ENCODE results near the gene SMIM20.

Gene SMIM20

GRCh38 chr4:25949173-25949748 lies 35.2 kb downstream of the SMIM20 start:
- no peak for DNase-seq (ENCODE audit: extremely low spot score)
- ChIA-PET CTCF (no interaction called here), POLR2A (no interaction called here)
- TF ChIP-seq FOXA1 (IDR thresholded peaks at IDR 0.05): no peak
- no peak for TF ChIP-seq FOXK2 (IDR thresholded peaks at IDR 0.05)
- no peak for TF ChIP-seq PKNOX1 (IDR thresholded peaks at IDR 0.05)
- TF ChIP-seq BHLHE40 (IDR thresholded peaks at IDR 0.05; ENCODE audit: borderline replicate concordance): no peak
- no peak for TF ChIP-seq ARNT (IDR thresholded peaks at IDR 0.05)
- no peak for TF ChIP-seq ZNF384 (IDR thresholded peaks at IDR 0.05)
- no peak for TF ChIP-seq TARDBP (IDR thresholded peaks at IDR 0.05)
- TF ChIP-seq SUZ12 (IDR thresholded peaks at IDR 0.05): no peak
- TF ChIP-seq LEF1 (IDR thresholded peaks at IDR 0.05; ENCODE audit: borderline replicate concordance): no peak
- no peak for TF ChIP-seq ELF4 (IDR thresholded peaks at IDR 0.05)
- no peak for TF ChIP-seq SP1 (IDR thresholded peaks at IDR 0.05)
- no peak for TF ChIP-seq NFRKB (IDR thresholded peaks at IDR 0.05)
- no peak for TF ChIP-seq L3MBTL2 (conservative IDR thresholded peaks at IDR 0.05)
- TF ChIP-seq CTBP1 (IDR thresholded peaks at IDR 0.05; ENCODE audit: borderline replicate concordance): no peak
- no peak for TF ChIP-seq FOXM1 (IDR thresholded peaks at IDR 0.05; ENCODE audit: borderline replicate concordance)
- TF ChIP-seq HDGF (IDR thresholded peaks at IDR 0.05; ENCODE audit: borderline replicate concordance): no peak

GRCh38 chr4:25949994-25950393 lies 36.0 kb downstream of the SMIM20 start:
- POLR2A ChIA-PET: no interaction called here
- DNase-seq (ENCODE audit: extremely low spot score): no peak
- CTCF ChIA-PET: no interaction called here
- TF ChIP-seq NFRKB (IDR thresholded peaks at IDR 0.05): no peak
- no peak for TF ChIP-seq FOXA1 (IDR thresholded peaks at IDR 0.05)
- TF ChIP-seq FOXM1 (IDR thresholded peaks at IDR 0.05; ENCODE audit: borderline replicate concordance): no peak
- TF ChIP-seq SP1 (IDR thresholded peaks at IDR 0.05): no peak
- TF ChIP-seq SUZ12 (IDR thresholded peaks at IDR 0.05): no peak

- ChIA-PET POLR2A (no interaction called here), CTCF (no interaction called here)
- TF ChIP-seq PKNOX1 (IDR thresholded peaks at IDR 0.05) (no peak), FOXK2 (IDR thresholded peaks at IDR 0.05) (no peak), CTBP1 (IDR thresholded peaks at IDR 0.05; ENCODE audit: borderline replicate concordance) (no peak), L3MBTL2 (conservative IDR thresholded peaks at IDR 0.05) (no peak), FOXA1 (IDR thresholded peaks at IDR 0.05) (no peak), SP1 (IDR thresholded peaks at IDR 0.05) (no peak), NFRKB (IDR thresholded peaks at IDR 0.05) (no peak), HDGF (IDR thresholded peaks at IDR 0.05; ENCODE audit: borderline replicate concordance) (no peak), LEF1 (IDR thresholded peaks at IDR 0.05; ENCODE audit: borderline replicate concordance) (no peak), BHLHE40 (IDR thresholded peaks at IDR 0.05; ENCODE audit: borderline replicate concordance) (no peak), FOXM1 (IDR thresholded peaks at IDR 0.05; ENCODE audit: borderline replicate concordance) (no peak)
- no peak for DNase-seq (ENCODE audit: extremely low spot score)
Observed at GRCh38 chr4:25950461-25951389, 36.7 kb downstream of the SMIM20 start.

- CTCF ChIA-PET: no interaction called here
- POLR2A ChIA-PET: no interaction called here
- DNase-seq (ENCODE audit: extremely low spot score): no peak
- TF ChIP-seq TARDBP (IDR thresholded peaks at IDR 0.05) (no peak), FOXM1 (IDR thresholded peaks at IDR 0.05; ENCODE audit: borderline replicate concordance) (no peak), LEF1 (IDR thresholded peaks at IDR 0.05; ENCODE audit: borderline replicate concordance) (no peak), PKNOX1 (IDR thresholded peaks at IDR 0.05) (no peak), ZNF384 (IDR thresholded peaks at IDR 0.05) (no peak), NFRKB (IDR thresholded peaks at IDR 0.05) (no peak), SP1 (IDR thresholded peaks at IDR 0.05) (no peak), CTBP1 (IDR thresholded peaks at IDR 0.05; ENCODE audit: borderline replicate concordance) (no peak), BHLHE40 (IDR thresholded peaks at IDR 0.05; ENCODE audit: borderline replicate concordance) (no peak), FOXK2 (IDR thresholded peaks at IDR 0.05) (no peak), FOXA1 (IDR thresholded peaks at IDR 0.05) (no peak), SUZ12 (IDR thresholded peaks at IDR 0.05) (no peak), ARNT (IDR thresholded peaks at IDR 0.05) (no peak), L3MBTL2 (conservative IDR thresholded peaks at IDR 0.05) (no peak)
Observed at GRCh38 chr4:25951390-25951952, 37.5 kb downstream of the SMIM20 start.

GRCh38 chr4:25953740-25954139 lies 39.7 kb downstream of the SMIM20 start:
- no peak for TF ChIP-seq TARDBP (IDR thresholded peaks at IDR 0.05)
- TF ChIP-seq BHLHE40 (IDR thresholded peaks at IDR 0.05; ENCODE audit: borderline replicate concordance): no peak
- no peak for TF ChIP-seq FOXK2 (IDR thresholded peaks at IDR 0.05)
- no peak for TF ChIP-seq ARNT (IDR thresholded peaks at IDR 0.05)
- TF ChIP-seq HDGF (IDR thresholded peaks at IDR 0.05; ENCODE audit: borderline replicate concordance): no peak
- no peak for TF ChIP-seq L3MBTL2 (conservative IDR thresholded peaks at IDR 0.05)

More at GRCh38 chr4:25953740-25954139, 39.7 kb downstream of the SMIM20 start:
- no peak for DNase-seq (ENCODE audit: extremely low spot score)
- POLR2A ChIA-PET: interaction anchor here (1.7 kb wide), 1 partner anchor 40 kb away, joined by 4 read pairs; the partner anchor contains the start of gene SMIM20
- CTCF ChIA-PET: interaction anchor here (0.7 kb wide), 1 partner anchor 9 kb away, joined by 3 read pairs; no protein-coding TSS in a partner anchor
